HG03066 (cell line): ENCODE results near the gene RTEL1.

ENCODE experiments used
- ATAC-seq: cut with Tn5 transposase; IDR thresholded peaks from one replicate; pipeline ENCODE4 v1.9.1; 2021; ENCODE audit warnings: low read depth; ENCODE audit not compliant: unreplicated experiment

Gene RTEL1

DNA sequence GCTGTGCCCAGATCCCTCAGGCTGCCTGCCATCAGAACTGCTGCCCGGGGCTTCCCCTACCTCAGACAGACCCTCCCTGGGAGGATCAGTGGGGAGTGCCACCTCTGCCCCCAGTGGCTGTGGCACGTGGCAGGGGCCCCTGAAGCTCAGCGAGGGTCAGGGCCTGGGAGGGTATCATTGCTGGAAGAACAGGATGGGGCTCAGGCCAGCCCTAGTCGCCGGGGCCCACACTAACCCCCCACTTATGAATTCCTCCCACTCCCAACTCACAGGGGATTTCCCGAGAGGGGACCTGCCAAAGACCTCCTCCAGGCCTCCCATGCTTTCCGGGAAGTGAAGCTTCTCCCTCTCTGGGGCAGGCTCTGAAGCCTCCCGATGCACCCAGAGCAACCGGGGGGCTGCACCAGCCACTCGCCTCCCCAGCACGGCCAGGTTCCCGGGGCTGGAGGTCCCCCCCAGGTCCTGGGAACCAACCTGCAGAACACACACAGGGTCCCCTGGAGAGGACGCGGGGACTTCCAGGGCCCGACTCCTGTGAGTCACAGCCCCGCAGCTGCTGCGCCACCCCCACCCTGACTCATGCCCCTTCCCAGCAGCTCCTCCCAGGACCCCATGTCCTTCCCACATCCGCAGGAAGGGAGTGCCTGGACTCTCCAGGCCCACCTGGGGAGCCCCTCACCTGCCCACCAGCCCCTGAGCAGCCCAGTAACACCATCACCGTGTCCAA is 40.8 kb downstream of the RTEL1 start:
- ATAC-seq: no peak

DNA sequence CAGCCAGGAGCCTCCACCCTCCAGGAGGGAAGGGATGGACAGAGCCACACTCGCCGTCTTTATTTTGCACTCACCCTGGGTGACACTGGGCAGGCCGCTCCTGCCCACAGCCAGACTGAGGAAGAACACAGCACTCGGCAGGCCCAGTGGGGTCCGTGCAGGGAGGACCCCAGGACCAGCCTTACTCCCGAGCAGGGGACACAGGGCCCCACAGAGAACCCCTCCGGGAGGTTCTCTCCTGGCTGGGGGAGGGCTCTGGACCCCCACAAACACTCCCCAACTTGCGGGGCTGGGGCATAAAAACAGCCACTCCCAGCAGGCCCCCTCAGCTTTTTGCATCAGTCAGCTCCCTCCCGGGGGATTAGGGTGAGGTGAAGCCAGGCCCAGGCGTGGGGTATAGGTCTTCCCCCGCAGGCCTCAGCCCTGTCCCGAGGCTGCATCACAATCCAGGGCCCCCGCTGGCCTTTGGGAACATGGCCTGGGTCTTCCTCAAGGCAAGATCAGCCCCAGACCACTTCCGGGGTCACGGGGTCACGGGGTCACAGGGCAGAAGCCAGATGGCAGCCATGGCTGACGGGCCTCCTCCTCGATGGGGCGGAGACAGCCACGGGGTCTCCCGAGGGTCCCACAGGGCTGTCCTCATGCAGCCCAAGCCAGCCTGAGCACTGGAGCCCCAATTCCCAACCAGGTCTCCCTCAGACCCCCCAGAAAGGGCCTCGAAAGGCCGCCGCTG is 41.5 kb downstream of the RTEL1 start:
- ATAC-seq: no peak

DNA sequence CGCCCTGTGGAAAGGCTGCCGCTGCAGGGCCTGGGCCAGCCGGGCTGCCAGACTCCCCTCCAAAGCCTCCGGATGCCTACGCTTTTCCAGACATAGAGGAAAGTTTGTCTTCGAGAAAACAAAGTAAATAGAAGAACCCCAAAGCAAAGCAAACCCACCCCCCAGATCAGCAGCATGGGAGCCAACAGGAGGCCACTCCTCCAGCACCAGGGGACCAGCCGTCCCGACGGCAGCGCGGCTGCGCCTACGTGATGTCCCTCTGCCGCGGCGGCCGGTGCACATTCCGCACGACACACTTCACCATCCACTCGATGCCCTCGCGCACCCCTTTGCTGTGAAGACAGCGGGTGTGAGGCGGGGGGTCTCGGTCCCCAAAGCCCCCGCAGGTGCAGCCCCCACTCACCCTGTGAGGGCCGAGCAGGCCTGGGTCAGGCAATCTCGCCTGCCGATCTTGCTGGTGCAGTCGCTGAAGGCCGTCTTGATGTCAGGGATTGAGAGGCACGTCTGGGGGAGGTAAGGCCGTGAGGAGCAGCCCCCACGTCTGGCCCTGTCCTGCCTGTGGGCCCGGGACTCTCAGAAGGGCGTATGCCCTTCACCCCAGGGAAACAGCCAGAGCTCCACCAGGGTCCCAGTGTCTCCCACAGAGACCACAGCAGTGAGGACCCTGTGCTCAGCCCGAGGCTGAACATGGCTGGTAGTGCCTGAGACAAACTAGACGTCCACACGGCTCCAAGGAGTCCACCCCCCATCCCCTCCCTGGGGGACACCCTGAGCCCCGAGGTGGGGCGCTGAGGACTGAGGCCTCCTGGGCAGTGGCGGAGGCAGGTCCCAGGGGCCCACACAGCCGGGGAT is 42.3 kb downstream of the RTEL1 start:
- no peak for ATAC-seq

DNA sequence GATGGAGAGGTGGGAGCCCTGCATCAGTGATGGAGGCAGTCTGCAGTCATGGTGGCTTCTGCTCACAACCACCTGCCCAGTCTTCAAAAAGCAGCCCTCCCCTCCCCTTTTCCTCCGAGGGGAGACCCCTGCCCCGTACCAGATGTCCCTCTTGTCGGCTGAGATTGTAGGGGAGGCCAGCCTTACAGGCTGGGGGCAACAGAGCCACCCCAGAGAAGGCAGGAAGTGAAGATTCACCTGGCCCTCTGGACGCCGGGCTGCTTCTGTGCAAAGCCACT is 42.9 kb downstream of the RTEL1 start:
- ATAC-seq: no peak

DNA sequence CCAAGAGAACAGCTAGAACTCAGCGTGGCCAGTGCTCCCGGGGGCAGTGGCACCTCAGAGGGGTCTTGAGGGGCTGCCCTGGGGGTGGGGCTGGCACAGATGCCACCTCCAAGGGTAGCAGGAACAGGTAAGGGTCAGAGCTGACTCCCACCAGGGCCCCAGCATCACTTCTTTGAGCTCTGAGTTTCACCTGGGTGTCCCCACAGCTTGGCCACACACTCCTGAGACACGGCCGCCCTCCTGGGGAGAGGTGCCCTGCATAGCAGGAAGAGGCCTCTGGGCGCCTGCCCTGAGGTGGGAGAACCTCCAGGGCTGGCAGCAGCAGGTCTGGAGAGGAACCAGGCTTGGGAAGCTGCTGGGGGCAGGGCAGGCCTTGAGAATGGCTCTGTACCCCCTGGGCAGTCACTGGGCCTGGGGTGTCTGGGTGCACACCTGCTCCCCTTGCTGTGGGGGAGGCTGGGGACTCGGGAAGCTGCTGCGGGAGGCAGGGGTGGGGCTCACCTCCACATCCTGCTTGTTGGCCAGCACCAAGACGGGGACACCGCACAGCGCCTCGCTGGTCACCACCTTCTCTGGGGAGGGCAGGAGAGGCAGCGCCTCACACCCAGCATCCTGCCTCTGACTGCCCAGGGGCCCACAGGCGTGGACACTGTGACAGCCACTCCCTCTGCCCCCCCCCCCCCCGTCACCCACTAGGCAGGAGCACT is 43.4 kb downstream of the RTEL1 start:
- ATAC-seq: no peak

DNA sequence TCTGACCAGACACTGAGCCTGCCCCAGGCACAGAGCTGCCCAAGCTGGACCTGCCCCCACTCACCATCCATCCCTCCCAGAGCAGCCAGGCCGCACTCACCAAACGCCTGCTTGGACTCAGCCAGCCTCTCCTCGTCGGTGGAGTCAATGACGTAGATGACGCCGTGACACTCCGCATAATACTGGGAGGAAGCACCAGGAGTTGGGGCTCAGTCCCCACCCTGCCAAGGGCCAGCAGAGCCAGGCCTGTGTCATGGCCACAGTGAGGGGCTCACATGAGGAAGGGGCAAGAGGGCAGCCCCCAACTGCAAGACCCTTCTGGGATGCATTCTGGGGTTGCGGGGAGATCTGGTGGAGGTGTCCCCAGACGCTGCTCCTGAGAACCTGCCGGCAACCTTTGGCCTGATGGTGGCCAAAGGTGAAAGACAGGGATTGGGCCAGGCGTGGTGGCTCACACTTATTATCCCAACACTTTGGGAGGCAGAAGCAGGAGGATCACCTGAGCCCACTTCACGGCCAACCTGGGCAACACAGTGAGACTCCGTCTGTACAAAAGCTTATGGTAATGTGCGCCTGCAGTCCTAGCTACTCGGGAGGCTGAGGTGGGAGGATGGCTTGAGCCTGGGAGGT is 44.0 kb downstream of the RTEL1 start:
- ATAC-seq: no peak

DNA sequence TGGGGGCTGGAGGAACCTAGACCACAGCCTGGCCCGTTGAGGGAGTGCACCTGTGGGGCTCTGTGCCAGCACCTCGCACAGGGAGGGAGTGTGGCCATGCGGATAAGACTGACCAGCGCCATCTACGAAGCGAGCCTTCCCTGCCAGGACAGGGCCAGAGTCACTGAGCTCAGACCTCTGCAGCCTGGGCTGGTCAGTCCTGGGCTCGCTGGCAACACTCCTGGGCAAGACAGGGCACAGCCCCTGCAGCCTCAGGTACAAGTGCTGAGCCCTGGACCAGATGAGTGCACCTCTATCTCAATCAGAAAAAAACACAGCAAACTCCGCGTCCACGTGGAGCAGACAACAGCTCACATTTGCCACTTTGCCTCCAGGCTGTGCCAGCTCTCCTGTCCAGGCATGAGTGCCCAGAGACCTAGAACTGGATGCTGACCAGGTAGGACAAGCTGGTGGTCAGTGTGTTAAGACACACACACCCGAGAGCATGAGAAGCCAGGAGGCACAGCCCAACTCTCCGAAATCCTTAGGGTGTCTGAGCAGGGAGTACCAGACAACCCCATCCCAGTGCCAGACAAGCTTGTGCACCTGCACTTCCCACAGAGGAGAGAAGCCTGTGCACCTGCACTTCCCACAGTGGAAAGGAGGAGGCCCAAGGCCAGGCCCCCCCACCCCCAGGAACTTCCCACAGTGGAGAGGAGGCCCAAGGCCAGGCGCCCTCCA is 44.8 kb downstream of the RTEL1 start:
- ATAC-seq: no peak

DNA sequence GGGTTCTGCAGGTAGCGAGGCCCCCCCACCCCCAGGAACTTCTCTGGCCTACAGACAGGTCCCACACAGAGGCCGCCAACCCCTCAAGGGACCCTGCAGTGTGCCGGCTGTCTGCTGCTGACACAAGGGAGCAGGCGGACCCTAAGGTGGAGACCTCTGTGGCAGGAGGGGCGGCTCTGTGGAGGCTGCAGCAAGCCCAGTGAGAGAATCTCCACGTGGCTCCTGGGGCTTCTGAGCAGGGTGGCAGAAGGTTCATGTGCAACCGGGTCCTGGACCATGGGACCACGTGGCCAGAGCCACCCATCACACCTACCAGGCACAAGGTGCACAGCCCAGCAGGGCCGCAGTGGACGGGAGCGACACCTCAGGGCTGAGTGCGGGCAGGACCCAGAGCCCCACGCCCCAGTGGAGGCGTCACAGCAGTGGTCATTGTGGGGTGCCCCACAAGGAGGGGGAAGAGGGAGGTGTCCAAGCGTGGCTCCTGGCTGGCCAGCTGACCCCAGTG is 45.4 kb downstream of the RTEL1 start:
- no peak for ATAC-seq

DNA sequence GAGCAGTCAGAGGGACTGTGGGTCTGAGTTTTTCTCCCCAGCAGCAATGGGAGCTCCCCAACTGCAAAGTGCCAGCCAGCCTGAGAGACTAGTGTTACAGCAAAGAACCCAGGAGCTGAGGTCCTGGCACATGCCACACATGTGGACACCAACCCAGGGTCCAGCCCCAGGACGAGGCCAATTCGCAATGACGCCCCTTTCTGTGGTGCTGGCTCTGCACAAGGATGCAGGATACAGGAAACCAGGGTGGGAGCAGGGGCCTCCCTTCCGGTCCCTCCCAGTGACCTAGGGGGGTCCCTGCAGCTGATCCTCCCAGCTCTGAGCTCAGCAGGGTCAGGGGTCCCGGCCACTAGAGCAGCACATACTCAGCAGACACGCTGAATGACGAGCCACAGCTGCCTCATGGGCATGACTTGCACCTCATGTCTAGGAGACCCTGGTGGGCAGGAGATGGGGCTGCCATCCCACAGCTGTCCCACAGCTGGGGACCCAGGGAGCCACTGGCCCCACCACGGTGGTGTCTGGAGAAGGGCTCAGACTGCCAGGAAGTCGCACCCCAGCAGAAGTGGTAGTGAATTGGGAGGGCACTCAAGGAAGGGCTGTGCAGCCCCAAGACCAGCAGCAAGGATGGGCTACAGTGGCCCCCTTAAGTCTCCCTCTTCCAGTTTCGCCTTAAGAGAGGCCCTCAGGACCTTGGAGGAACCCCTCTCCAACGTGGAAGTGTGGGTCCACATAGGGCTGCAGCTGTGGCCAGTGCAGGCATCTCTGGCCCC is 46.0 kb downstream of the RTEL1 start:
- ATAC-seq: no peak

DNA sequence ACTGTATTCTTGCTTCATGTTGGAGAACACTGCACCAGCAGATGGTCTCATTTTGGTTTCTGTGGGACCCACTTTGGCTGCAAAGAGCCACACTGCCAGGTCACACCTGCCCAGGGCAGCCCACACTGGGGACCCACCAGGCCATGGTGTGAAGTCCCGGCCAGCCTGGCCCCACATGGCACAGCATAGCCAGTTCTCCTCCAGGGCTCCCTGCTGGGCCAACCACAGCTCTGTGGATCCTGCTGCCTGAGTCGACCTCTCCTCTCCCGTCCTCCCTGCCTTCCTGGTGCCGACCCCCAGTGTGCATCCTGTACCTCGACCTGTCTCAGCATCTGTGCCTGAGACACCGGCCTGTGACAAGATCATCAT is 46.6 kb downstream of the RTEL1 start:
- no peak for ATAC-seq

DNA sequence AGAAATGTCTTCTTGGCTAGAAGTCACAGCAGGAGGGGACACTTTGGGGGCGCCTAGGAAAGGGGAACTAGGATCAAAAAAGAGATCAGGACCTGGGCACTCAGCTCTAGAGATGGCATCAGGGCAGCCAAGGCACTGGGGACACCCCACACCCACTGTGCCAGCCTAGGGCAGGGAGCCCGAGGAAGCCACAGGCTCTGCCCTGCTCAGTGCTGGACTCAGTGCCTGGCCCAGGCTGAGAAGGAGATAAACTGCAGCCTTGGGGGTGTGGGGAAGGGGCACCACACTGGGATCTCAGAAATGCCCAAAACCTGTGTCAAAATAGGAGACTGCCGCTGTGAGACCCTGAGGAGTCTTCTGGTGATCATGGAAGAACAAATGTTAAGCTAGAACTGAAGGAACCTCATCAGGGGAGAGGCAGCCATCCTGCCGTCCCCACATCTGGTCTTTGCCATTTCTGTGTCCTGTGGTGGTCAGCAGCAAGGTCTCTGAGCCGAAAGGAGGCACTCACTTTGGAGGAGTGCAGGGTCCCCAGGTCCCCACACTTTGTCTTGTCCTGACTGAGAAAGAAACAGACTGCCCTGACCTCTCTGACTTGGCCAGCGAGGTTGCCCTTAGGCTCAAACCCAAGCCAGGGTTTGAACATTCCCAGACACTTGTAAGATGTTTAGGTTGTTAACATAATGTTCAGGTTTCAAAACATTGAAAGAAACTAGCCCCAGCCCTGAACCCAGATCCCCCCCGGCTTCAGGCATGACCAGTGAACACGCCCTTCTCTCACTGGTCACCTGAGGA is 47.3 kb downstream of the RTEL1 start:
- no peak for ATAC-seq

DNA sequence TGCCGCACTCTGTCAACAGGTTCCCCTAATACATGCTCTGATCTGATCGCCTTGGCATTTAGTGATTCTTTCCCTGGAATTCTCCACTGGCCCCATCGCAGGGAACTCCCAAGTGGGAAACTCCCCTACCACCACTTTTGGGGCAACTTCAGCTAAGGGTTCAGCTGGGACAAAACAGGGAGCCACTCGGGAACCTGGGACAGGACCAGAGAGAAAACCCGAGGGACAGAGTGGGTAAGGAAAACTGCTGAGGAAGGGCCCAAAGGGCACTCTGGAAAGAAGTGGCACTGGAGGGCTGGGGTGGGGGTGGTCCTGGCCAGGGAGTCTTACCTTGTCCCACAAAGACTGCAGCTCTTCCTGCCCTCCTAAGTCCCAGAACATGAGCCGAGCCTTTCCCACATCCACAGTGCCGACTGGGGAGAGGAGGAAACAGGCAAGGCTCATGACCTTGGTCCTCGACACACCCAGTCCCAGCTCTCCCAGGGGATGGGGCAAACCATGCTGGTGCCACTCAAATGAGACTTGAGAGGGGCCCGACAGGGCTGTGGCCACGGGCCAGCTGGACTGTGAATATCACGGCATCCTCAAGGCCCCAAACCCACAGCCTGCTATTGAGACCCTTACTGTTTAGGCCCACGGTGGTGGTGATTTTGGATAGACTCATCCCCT is 48.0 kb downstream of the RTEL1 start:
- ATAC-seq: no peak

DNA sequence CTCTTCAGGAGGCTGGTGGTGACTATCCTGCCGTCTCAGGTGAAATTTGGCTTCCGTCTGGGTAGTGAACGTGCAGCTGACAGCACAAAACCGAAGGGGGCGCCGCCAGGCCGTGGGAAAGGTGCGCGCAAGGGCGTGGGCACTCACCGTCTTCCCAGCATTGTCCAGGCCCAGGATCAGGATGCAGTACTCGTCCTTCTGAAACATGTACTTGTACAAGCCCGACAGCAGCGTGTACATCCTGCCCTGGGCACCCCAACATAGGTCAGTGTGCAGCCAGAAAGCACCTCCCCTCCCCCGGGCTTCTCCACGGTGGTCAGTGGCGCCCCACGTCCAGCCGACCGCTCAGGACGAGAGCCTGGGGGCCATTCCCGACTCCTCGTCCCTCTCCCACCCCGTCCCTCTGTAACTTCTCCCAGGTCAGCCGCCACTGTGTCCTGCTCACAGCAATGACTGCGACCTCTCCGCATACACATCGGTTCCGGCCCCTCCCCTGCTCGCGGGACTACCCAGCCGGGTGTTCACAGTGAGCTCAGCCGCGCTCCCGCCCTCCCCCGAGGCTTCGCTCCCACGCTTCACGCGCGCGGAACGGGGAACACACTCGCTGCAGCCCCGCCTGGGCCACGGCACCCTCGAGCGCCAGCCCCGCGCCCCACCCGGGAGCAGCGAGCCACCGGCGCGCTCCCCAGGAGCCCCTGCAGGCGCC is 48.9 kb downstream of the RTEL1 start:
- ATAC-seq: no peak

DNA sequence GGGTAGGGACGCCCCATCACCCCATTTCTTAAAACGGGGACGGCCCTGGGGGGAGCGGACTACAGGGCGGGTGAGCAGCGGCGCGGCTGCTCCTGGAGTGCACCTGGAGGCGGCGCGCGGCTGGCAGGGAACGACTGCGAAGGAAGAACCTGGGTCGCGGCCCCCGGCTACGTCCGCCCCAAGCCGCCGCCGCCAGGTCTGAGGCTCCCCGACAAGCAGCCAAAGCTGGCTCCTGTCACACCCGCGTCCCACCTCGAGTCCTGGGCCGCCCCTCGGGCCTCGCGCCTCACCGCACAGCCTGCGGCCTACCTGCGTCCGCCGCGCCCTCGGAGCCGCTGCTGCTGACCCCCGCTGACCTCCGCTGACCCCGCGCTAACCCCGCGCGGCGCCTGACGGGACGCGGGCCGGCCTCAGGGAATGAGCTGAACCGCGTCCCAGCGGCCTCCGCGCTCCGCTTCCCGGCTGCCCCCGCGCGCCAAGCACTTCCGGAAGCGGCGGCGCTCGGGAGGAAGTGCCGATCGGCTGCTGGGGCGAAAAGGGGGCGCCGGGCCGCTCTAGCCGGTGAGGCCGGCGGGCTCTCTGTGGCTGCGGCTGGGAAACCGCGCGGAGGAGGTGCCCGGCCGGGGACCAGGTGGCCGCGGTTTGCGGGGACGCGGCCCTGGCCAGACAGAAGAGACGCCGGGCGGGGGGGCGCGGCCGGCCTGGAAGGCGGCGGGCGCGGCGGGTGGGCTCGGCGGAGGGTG is 49.6 kb downstream of the RTEL1 start, which contains the start of the genes ARFRP1 and ZGPAT:
ARFRP1 (minus strand) TSS at position 419 of the 743 bp plus-strand sequence. CDS start 885 bp downstream, outside the sequence.
ZGPAT (plus strand) TSS at position 482 of the 743 bp plus-strand sequence. CDS start 542 bp downstream, outside the sequence.
- no peak for ATAC-seq

DNA sequence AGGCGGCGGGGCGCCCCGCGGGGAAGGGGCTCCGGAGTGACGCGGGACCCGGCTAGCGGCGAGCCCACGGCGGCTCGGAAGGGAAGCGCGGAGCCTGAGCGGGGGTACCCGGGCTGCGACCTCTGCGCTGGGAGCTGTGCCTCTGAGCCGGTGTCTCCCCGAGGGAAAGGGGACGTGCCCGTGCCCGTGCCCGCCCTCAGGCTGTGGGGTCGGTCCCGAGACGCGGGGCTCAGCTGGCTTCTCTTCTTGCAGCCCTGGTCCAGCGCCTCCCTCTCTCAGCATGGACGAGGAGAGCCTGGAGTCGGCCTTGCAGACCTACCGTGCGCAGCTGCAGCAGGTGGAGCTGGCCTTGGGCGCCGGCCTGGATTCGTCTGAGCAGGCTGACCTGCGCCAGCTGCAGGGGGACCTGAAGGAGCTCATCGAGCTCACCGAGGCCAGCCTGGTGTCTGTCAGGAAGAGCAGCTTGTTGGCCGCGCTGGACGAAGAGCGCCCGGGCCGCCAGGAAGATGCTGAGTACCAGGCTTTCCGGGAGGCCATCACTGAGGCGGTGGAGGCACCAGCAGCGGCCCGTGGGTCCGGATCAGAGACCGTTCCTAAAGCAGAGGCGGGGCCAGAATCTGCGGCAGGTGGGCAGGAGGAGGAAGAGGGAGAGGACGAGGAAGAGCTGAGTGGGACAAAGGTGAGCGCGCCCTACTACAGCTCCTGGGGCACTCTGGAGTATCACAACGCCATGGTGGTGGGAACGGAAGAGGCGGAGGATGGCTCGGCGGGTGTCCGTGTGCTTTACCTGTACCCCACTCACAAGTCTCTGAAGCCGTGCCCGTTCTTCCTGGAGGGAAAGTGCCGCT is 50.4 kb downstream of the RTEL1 start:
- ATAC-seq: no peak
